ENCODE measurements around the gene PHACTR1.
A peak's percentile ranks its signal among the peaks of the same experiment; 100 is the strongest.

DNA sequence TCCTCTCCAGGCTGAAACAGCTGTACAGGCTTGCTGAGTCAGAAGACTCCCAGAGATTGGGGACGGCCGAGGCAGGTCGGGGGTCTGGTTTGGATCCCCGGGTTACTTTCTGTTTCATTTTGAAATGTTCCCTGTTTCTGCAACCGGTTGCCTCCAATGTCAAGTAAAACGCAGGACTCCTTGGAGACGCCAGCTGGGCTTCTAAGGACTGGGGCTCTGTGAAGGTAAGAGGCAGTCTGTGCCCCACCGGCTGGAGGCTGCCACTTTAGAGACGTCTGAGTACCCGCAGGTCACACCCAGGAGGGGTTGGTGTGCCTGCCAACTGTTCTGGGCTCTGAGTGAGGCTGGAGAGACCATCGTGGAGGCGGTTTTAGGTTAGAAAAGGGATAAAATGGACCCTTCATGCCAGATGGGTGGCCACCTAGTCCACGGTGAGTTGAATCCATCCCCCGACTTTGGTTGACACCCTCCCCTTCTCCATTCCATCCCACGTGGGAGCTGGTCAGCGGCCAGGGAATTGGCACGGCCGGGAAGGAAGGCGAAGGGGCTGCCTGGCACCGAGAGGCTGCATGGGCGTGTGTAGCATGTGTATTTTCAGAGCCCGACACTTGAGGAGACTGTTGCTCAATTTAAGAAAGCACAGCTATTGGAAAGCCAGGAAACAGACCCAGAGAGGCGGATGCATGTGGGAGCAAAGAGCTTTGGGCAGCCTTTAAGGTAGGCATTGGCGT is 240.9 kb downstream of the PHACTR1 start:
- peak in 2 of 3 donors; percentile 50 to 63 for TF ChIP-seq POLR2A (IDR thresholded peaks at IDR 0.05)
- TF ChIP-seq CTCF (IDR thresholded peaks at IDR 0.05), result peak in 3 of 7 experiments; percentile 17 to 29 (median 24)
